Prostate gland (tissue), 2 donors: ENCODE results near the gene STAT3.

Experiments used
- CTCF ChIP-seq, 4 experiments: fragments of 200-600 bp in 2 of 4; fragments of 450-650 bp in 2 of 4; sonication (generic) in 2 of 4; IDR thresholded peaks; 1 replicate in 3 of 4; 2 replicates in 1 of 4; pipeline ENCODE4 v1.5.1; 2016 to 2019; ENCODE audit warnings: antibody characterized with exemption in 4 of 4, mild to moderate bottlenecking in 2 of 4, moderate library complexity in 2 of 4
- POLR2AphosphoS5 ChIP-seq: sonication (generic); formaldehyde crosslinking; IDR thresholded peaks from one replicate; pipeline ENCODE4 v1.6.1; 2017; ENCODE audit warnings: antibody characterized with exemption

DNA sequence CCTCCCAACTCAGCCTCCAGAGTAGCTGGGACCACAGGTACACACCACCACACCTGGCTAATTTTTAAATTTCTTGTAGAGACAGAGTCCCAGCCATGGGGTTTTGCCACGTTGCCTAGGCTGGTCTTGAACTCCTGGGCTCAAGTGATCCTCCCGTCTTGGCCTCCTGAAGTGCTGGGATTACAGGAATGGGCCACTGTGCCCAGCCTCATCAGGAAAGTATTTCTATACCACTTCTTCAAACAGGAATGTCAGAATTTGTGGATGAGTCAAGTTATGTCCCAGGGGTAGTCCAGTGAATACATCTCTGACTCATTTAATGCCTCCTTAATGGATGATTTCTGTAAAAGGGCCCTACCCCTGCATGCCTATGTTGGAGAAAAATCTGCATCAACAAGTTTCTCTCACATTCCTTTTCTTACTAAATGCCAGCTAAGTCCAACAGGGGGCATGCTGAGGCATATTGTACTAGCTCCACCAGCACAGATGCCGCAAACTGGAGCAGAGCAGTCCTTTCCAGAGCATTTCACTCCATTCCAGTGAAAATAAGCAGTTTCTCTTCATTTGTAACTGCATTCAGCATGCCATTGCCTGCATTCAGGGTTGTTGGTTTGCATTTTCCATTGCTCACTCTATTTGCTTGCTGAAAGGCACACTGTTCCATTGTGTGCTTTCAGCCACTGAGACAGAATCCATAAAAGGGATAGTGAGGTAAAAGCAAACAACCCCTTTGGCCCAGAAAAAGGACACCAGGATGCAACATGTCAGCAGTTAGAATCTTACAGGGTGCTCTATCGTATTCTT, 40.1 kb upstream of the STAT3 start:
- TF ChIP-seq CTCF (IDR thresholded peaks at IDR 0.05) (peak in 3 of 4 experiments; percentile 40 to 72 (median 65)), POLR2AphosphoS5 (peak; percentile 87)
